Gastrocnemius medialis (tissue), 4 donors: Measurements from ENCODE around the gene TLR6. TPM values are rescaled to one million over a fixed set of nuclear protein-coding genes. Genes with fewer than 3 reads are reported as not detected.
A peak's percentile ranks its signal among the peaks of the same experiment; 100 is the strongest.

ENCODE experiments used
- ATAC-seq, 2 donors: fragments of 150-250 bp; one replicate each; pipeline ENCODE4 v1.9.1; 2016
- DNase-seq, 2 donors: peaks; one replicate each; pipeline ENCODE4 v3.0.0-alpha.2; 2019
- H3K27ac ChIP-seq, 4 donors: fragments of 200-600 bp; sonication (generic); 1 replicate in 1 of 4; 2 replicates in 3 of 4; pipeline ENCODE4 v1.5.1; 2016 to 2018; ENCODE audit warnings: mild to moderate bottlenecking in 2 of 4, moderate library complexity in 1 of 4
- H3K27me3 ChIP-seq, 3 donors: fragments of 200-600 bp; sonication (generic) in 2 of 3; 1 replicate in 1 of 3; 2 replicates in 2 of 3; pipeline versions ENCODE4 v1.5.1 to v1.6.0; 2016 to 2019; ENCODE audit warnings: mild to moderate bottlenecking in 1 of 3, moderate library complexity in 1 of 3
- H3K36me3 ChIP-seq, 2 donors: fragments of 200-600 bp; sonication (generic) in 1 of 2; one replicate each; pipeline ENCODE4 v1.5.1; 2017 to 2018
- H3K4me1 ChIP-seq, 2 donors: fragments of 200-600 bp; sonication (generic) in 1 of 2; one replicate each; pipeline ENCODE4 v1.5.1; 2016 to 2017; ENCODE audit warnings: mild to moderate bottlenecking in 2 of 2
- H3K4me3 ChIP-seq, 4 donors: fragments of 200-600 bp; sonication (generic) in 3 of 4; 1 replicate in 1 of 4; 2 replicates in 3 of 4; pipeline ENCODE4 v1.5.1; 2016 to 2019; ENCODE audit warnings: mild to moderate bottlenecking in 2 of 4
- H3K9me3 ChIP-seq, 3 donors: fragments of 200-600 bp; sonication (generic) in 2 of 3; 1 replicate in 1 of 3; 2 replicates in 2 of 3; pipeline ENCODE4 v1.5.1; 2016 to 2019
- POLR2A ChIP-seq, 2 donors: fragments of 450-650 bp; IDR thresholded peaks; one replicate each; pipeline ENCODE4 v1.6.1; 2017; ENCODE audit warnings: antibody characterized with exemption in 2 of 2, mild to moderate bottlenecking in 2 of 2, moderate library complexity in 2 of 2
- in situ Hi-C, 4 donors: fragments of 200-750 bp; cut with MboI; loops; one replicate each; pipeline versions ENCODE4 v1.15.0 to v1.8.0; 2017; ENCODE audit warnings: low sequenced_read_pairs in 4 of 4
- intact Hi-C: fragments of 100-400 bp; cut with DNase I; formaldehyde crosslinking; loops from one replicate; pipeline ENCODE4 v1.15.1; 2023; ENCODE audit warnings: low total_unique reads
- total RNA-seq, 4 donors: library from RNA; depleted of rRNA; stranded (reverse); fragments of >200 nt; gene quantifications; one replicate each; pipeline versions ENCODE4 v1.1.0 to v1.2.3, GENCODE V29; 2016
- TF ChIP-seq, protein P1 (sequence below), 5 experiments: fragments of 450-650 bp in 3 of 5; fragments of 200-600 bp in 2 of 5; sonication (generic) in 2 of 5; IDR thresholded peaks in 4 of 5; conservative IDR thresholded peaks in 1 of 5; 1 replicate in 4 of 5; 2 replicates in 1 of 5; pipeline ENCODE4 v1.5.1; 2016 to 2019; ENCODE audit warnings: antibody characterized with exemption in 5 of 5, mild to moderate bottlenecking in 3 of 5, moderate library complexity in 3 of 5

The TLR6 gene
- total RNA-seq, 4 donors from 2014 or later = 0.29 to 0.75 (median 0.48) TPM

DNA sequence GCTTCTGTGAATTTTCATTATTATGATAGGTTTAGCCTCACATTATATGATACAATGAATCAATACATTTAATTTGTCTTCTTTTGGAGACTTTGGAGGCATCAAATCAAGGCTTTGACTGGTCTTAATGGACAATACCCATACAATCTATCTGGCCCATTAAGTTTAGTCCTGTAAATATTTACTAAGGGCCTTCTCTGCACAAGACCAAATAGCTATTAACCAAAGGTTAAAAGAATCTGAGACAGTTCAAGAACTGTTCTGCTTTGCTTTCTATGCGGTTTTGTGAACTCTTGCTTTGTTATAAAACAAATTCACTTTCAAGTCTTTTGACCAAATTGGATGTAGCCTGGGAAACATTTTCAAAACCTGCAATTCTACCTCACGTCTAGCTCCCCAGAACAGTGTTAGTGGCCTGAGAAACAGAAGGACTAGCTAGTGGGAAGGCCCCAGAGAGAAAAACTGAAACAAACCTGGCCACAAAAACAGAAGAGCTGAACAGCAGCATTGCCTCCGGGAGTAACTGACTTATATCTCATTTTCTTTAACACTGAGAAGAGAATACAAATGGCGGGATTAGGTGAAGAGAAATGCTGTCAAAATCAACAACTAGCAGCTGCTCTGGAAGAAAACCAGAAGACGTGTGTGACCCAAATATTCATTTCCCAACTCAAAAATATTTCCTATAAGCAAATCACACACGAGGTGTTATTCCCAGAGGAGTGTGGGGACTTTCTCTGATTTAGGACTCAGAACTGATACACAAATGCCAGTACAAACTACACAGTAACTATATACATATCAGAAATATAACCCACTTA, 52.6 kb downstream of the TLR6 start:
- Histone ChIP-seq H3K9me3 (no peaks in the 10 kb centered on the region), H3K4me3 (peak overlapping the region; percentile 6 to 40 (median 17)), H3K27ac (peak overlapping the region; percentile 8 to 66 (median 44)), H3K27me3 (no peaks in the 10 kb centered on the region), H3K36me3 (no peaks in the 10 kb centered on the region), H3K4me1 (peaks cover 0 to 18% of the 10 kb centered on the region in 2 donors)
- in situ Hi-C loops = no loop called here
- TF ChIP-seq, protein P1, sequence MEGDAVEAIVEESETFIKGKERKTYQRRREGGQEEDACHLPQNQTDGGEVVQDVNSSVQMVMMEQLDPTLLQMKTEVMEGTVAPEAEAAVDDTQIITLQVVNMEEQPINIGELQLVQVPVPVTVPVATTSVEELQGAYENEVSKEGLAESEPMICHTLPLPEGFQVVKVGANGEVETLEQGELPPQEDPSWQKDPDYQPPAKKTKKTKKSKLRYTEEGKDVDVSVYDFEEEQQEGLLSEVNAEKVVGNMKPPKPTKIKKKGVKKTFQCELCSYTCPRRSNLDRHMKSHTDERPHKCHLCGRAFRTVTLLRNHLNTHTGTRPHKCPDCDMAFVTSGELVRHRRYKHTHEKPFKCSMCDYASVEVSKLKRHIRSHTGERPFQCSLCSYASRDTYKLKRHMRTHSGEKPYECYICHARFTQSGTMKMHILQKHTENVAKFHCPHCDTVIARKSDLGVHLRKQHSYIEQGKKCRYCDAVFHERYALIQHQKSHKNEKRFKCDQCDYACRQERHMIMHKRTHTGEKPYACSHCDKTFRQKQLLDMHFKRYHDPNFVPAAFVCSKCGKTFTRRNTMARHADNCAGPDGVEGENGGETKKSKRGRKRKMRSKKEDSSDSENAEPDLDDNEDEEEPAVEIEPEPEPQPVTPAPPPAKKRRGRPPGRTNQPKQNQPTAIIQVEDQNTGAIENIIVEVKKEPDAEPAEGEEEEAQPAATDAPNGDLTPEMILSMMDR (IDR thresholded peaks at IDR 0.05 in 4 of 5, conservative IDR thresholded peaks at IDR 0.05 in 1 of 5) = no peak
- DNase-seq (no peak), ATAC-seq (peak in 1 of 2 donors; percentile 51)
- intact Hi-C loops = no loop called here

DNA sequence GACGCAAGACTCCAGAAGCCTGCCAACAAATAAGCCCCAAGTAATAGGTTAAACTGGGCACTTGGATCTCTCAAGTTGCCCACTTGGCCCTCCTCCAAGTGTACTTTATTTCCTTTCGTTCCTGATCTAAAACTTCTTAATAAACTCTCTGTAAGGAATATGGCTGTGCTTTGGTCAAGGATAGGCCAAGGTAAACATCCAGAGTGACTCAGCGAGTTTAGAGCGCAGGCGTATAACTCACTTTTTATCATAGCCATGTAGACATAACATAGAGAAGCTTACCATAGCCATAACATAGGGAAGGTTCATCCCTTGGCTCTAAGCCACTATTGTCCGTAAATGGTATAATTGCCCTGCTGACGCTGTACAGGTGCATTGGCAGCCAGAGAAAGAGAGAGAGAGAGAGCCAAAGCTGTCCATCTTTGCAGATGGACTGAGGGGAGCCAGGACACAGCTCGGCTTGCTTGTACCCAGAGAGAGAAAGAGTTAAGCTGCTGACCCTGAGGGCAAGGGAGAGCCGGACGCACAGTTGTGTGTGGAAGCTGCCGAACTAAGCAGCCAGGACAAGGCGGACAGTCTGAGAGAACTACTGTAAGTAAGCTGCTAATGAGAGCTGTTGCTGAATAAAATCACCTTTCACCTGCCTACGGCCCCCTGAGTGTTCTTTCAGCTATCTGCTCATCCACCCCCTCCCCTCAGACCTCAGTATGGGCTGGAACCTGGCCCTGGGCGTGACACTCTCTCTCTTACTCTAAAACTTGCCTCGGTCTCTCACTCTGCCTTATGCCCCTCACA, 53.9 kb downstream of the TLR6 start:
- intact Hi-C loops = no loop called here
- ATAC-seq (no peak), DNase-seq (no peak)
- Histone ChIP-seq H3K36me3 (no peaks in the 10 kb centered on the region), H3K27me3 (no peaks in the 10 kb centered on the region), H3K4me3 (peak overlapping the region in 1 of 4 donors; percentile 5), H3K9me3 (no peaks in the 10 kb centered on the region), H3K4me1 (peaks cover 0 to 18% of the 10 kb centered on the region in 2 donors), H3K27ac (no peak overlapping the region)
- in situ Hi-C loops = no loop called here
- no peak for TF ChIP-seq POLR2A (IDR thresholded peaks at IDR 0.05)
- TF ChIP-seq, protein P1 (IDR thresholded peaks at IDR 0.05 in 4 of 5, conservative IDR thresholded peaks at IDR 0.05 in 1 of 5) = no peak

DNA sequence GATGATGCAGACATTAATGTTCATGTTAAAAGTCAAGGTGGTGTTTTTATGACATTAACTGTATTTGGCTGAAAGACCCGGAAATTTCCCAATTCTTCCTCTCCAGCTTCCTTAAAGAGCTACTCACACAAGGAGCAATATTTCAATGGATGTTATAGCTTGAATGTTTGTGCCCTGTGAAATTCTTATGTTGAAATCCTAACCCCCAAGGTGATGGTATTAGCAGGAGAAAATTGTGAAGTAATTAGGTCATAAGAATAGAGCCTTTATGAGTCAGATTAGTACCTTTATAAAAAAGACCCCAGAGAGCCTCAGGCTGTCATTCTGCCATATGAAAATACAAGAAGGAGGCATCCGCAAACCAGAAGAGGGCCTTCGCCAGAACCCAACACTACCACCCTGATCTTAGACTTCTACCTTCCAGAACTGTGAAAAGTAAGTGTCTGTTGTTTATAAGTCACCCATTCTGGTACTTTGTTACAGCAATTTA, 55.6 kb downstream of the TLR6 start:
- Histone ChIP-seq H3K4me3 (no peak overlapping the region), H3K4me1 (peaks cover 0 to 18% of the 10 kb centered on the region in 2 donors), H3K27me3 (no peaks in the 10 kb centered on the region), H3K9me3 (no peaks in the 10 kb centered on the region), H3K36me3 (no peaks in the 10 kb centered on the region), H3K27ac (no peak overlapping the region)
- no peak for TF ChIP-seq POLR2A (IDR thresholded peaks at IDR 0.05)
- TF ChIP-seq, protein P1 (IDR thresholded peaks at IDR 0.05 in 4 of 5, conservative IDR thresholded peaks at IDR 0.05 in 1 of 5) = no peak
- ATAC-seq (no peak), DNase-seq (no peak)
- in situ Hi-C loops = no loop called here
- intact Hi-C loops = no loop called here

DNA sequence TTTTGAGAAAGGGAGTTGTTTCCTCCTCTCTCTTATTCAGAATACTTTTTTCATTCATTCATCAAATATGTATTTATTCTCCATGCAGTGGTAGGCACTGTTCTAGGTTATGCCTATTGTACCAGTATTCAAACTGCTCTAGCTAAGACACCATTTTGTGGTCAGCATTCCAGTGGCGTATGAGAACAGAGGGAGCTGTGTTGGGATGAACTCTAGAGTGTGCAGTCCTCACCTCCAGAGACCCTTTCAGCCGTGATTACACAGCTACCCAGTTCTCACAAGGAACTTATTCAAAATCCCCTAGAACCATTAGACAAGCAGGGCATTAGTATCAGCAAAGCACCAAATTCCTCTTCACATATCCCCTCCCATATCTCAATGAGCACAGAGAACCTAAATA, 56.3 kb downstream of the TLR6 start:
- Histone ChIP-seq H3K27ac (no peak overlapping the region), H3K4me3 (no peak overlapping the region), H3K4me1 (peaks cover 0 to 12% of the 10 kb centered on the region in 2 donors), H3K9me3 (no peaks in the 10 kb centered on the region), H3K27me3 (no peaks in the 10 kb centered on the region), H3K36me3 (no peaks in the 10 kb centered on the region)
- in situ Hi-C loops (no loop called here), intact Hi-C loops (no loop called here)
- DNase-seq (no peak), ATAC-seq (no peak)
- no peak for TF ChIP-seq POLR2A (IDR thresholded peaks at IDR 0.05)
- TF ChIP-seq, protein P1 (IDR thresholded peaks at IDR 0.05 in 4 of 5, conservative IDR thresholded peaks at IDR 0.05 in 1 of 5) = no peak
